Suprapubic skin (tissue), 4 donors: Measurements from ENCODE around the gene NFATC2.

ENCODE experiments used
- CTCF ChIP-seq, 2 donors: fragments of 200-600 bp in 1 of 2; fragments of 450-650 bp in 1 of 2; sonication (generic) in 1 of 2; IDR thresholded peaks; one replicate each; pipeline ENCODE4 v1.5.1; 2016 to 2019; ENCODE audit warnings: antibody characterized with exemption in 2 of 2, mild to moderate bottlenecking in 1 of 2, moderate library complexity in 1 of 2
- POLR2A ChIP-seq, 2 donors: fragments of 450-650 bp; IDR thresholded peaks; one replicate each; pipeline ENCODE4 v1.6.1; 2017; ENCODE audit warnings: antibody characterized with exemption in 2 of 2, mild to moderate bottlenecking in 2 of 2, moderate library complexity in 2 of 2
- POLR2AphosphoS5 ChIP-seq, 3 donors: sonication (generic); formaldehyde crosslinking; IDR thresholded peaks; one replicate each; pipeline ENCODE4 v1.6.1; 2017; ENCODE audit warnings: antibody characterized with exemption in 3 of 3

- TF ChIP-seq CTCF (IDR thresholded peaks at IDR 0.05) (no peak), POLR2A (IDR thresholded peaks at IDR 0.05) (no peak), POLR2AphosphoS5 (IDR thresholded peaks at IDR 0.05) (no peak)
These were observed 25.7 kb downstream of the NFATC2 start for GRCh38 chr20:51516855-51517254.
